Neuronal stem cell (in vitro differentiated cells): ENCODE measurements around the gene SHISA8.

Experiments
- DNase-seq: peaks from one replicate; pipeline ENCODE4 v3.0.0-alpha.2; 2013; ENCODE audit warnings: low spot score
- H2AFZ ChIP-seq: one replicate; pipeline ENCODE4 v1.6.1; 2013; ENCODE audit warnings: mild to moderate bottlenecking, low read length, inconsistent platforms
- H2AK5ac ChIP-seq: 2 replicates; pipeline ENCODE4 v1.6.1; 2013; ENCODE audit warnings: low read depth, mild to moderate bottlenecking, inconsistent platforms, low read length, moderate library complexity, mixed read lengths
- H2BK120ac ChIP-seq: 2 replicates; pipeline ENCODE4 v1.6.1; 2013; ENCODE audit warnings: low read depth, mild to moderate bottlenecking, inconsistent platforms, low read length, moderate library complexity, mixed read lengths
- H2BK12ac ChIP-seq: one replicate; pipeline ENCODE4 v1.6.1; 2013; ENCODE audit warnings: low read length, inconsistent platforms
- H2BK15ac ChIP-seq: 2 replicates; pipeline ENCODE4 v1.6.1; 2013; ENCODE audit warnings: mild to moderate bottlenecking, low read length, inconsistent platforms, mixed read lengths
- H2BK5ac ChIP-seq: one replicate; pipeline ENCODE4 v1.6.1; 2013; ENCODE audit warnings: inconsistent platforms, mild to moderate bottlenecking, low read length, moderate library complexity
- H3K14ac ChIP-seq: one replicate; pipeline ENCODE4 v1.6.1; 2013; ENCODE audit warnings: low read length, inconsistent platforms
- H3K18ac ChIP-seq: 2 replicates; pipeline ENCODE4 v1.6.1; 2013; ENCODE audit warnings: low read length, inconsistent platforms
- H3K23ac ChIP-seq: 2 replicates; pipeline ENCODE4 v1.6.1; 2013; ENCODE audit warnings: low read depth, mild to moderate bottlenecking, mixed read lengths, low read length, inconsistent platforms; ENCODE audit not compliant: poor library complexity
- H3K27ac ChIP-seq: replicated peaks from 3 replicates; pipeline ENCODE4 v1.5.1; 2013; ENCODE audit warnings: low read length, inconsistent platforms
- H3K27me3 ChIP-seq, 3 experiments: 2 replicates each; pipeline ENCODE4 v1.6.1; 2013; ENCODE audit warnings: low read length in 3 of 3, mild to moderate bottlenecking in 2 of 3, inconsistent platforms in 1 of 3, low read depth in 1 of 3, mixed read lengths in 1 of 3, moderate library complexity in 1 of 3; ENCODE audit not compliant: control insufficient read depth in 3 of 3, insufficient read depth in 3 of 3
- H3K36me3 ChIP-seq, 2 donors: replicated peaks in 1 of 2; 2 replicates each; pipeline ENCODE4 v1.6.1; 2013; ENCODE audit warnings: low read length in 2 of 2; ENCODE audit not compliant: control insufficient read depth in 2 of 2, insufficient read depth in 2 of 2
- H3K4ac ChIP-seq: 2 replicates; pipeline ENCODE4 v1.6.1; 2013; ENCODE audit warnings: inconsistent platforms, mild to moderate bottlenecking, low read length, moderate library complexity
- H3K4me1 ChIP-seq, 2 donors: 1 replicate in 1 of 2; 2 replicates in 1 of 2; pipeline ENCODE4 v1.6.1; 2013; ENCODE audit warnings: low read length in 2 of 2, low read depth in 1 of 2; ENCODE audit not compliant: control insufficient read depth in 2 of 2, insufficient read depth in 1 of 2
- H3K4me2 ChIP-seq: one replicate; pipeline ENCODE4 v1.6.1; 2013; ENCODE audit warnings: mild to moderate bottlenecking, low read length, inconsistent platforms; ENCODE audit not compliant: insufficient read depth, poor library complexity, severe bottlenecking
- H3K4me3 ChIP-seq, 2 donors: 2 replicates each; pipeline ENCODE4 v1.5.1; 2013; ENCODE audit warnings: low read length in 2 of 2, mild to moderate bottlenecking in 2 of 2, inconsistent platforms in 1 of 2, moderate library complexity in 1 of 2
- H3K79me1 ChIP-seq: one replicate; pipeline ENCODE4 v1.6.1; 2013; ENCODE audit warnings: low read depth, mild to moderate bottlenecking, inconsistent platforms, low read length, moderate library complexity
- H3K9ac ChIP-seq: one replicate; pipeline ENCODE4 v1.6.1; 2013; ENCODE audit warnings: mild to moderate bottlenecking, low read depth, low read length, inconsistent platforms; ENCODE audit not compliant: poor library complexity
- H3K9me3 ChIP-seq, 2 donors: replicated peaks in 1 of 2; 2 replicates each; pipeline versions ENCODE3 to v1.6.1; 2013; ENCODE audit warnings: low read length in 2 of 2, mild to moderate bottlenecking in 2 of 2, inconsistent platforms in 1 of 2, low read depth in 1 of 2, mixed read lengths in 1 of 2, moderate library complexity in 1 of 2; ENCODE audit not compliant: control insufficient read depth in 2 of 2, insufficient read depth in 1 of 2
- H4K8ac ChIP-seq: one replicate; pipeline ENCODE4 v1.6.1; 2013; ENCODE audit warnings: low read depth, mild to moderate bottlenecking, inconsistent platforms, low read length, moderate library complexity
- H4K91ac ChIP-seq: one replicate; pipeline ENCODE4 v1.6.1; 2013; ENCODE audit warnings: low read length, low read depth, mild to moderate bottlenecking, inconsistent platforms; ENCODE audit not compliant: poor library complexity
- WGBS, 2 donors: extraction: QIAGEN DNeasy Blood & Tissue Kit; methylation state at CpG; one replicate each; pipeline ENCODE4 v1.1.7; 2013; ENCODE audit warnings: missing lambda C conversion rate in 2 of 2, mixed read lengths in 1 of 2; ENCODE audit not compliant: insufficient read length in 2 of 2, insufficient replicate concordance in 1 of 2; ENCODE audit errors: extremely low coverage in 2 of 2; 5-methylcytosine and 5-hydroxymethylcytosine counted together

The SHISA8 gene

GRCh38 chr22:41888627-41889200 is 26.2 kb downstream of the SHISA8 start:
- Histone ChIP-seq H2BK15ac (no peak overlapping the region), H3K27me3 (no peaks in the 10 kb centered on the region), H2BK120ac (no peak overlapping the region), H2BK5ac (no peak overlapping the region), H3K4me2 (no peak overlapping the region), H3K9ac (no peak overlapping the region), H2AFZ (no peak overlapping the region), H3K79me1 (peaks cover 2% of the 10 kb centered on the region), H3K4me3 (no peak overlapping the region), H2AK5ac (no peak overlapping the region), H2BK12ac (no peak overlapping the region), H4K91ac (no peak overlapping the region), H3K4me1 (no peaks in the 10 kb centered on the region), H3K27ac (no peak overlapping the region), H3K36me3 (peaks cover 66 to 97% of the 10 kb centered on the region in 2 donors), H3K4ac (no peak overlapping the region), H3K9me3 (no peaks in the 10 kb centered on the region), H3K14ac (no peak overlapping the region), H3K23ac (no peak overlapping the region), H4K8ac (no peak overlapping the region), H3K18ac (no peak overlapping the region)
- no CpG with 5 or more reads among the region's 4 CpGs for WGBS, 2 donors
- DNase-seq: no peak

GRCh38 chr22:41885516-41885915 is 29.4 kb downstream of the SHISA8 start:
- H4K8ac ChIP-seq: no peak overlapping the region
- no CpG with 5 or more reads among the region's 6 CpGs for WGBS, 2 donors
- H2BK15ac ChIP-seq: no peak overlapping the region
- no peak overlapping the region for H3K14ac ChIP-seq
- H3K18ac ChIP-seq: no peak overlapping the region
- H4K91ac ChIP-seq: no peak overlapping the region
- H3K4me2 ChIP-seq: no peak overlapping the region
- no peak overlapping the region for H2BK5ac ChIP-seq
- no peaks in the 10 kb centered on the region for H3K27me3 ChIP-seq
- H3K4ac ChIP-seq: no peak overlapping the region
- no peak overlapping the region for H2AK5ac ChIP-seq
- H3K9ac ChIP-seq: no peak overlapping the region
- no peak overlapping the region for H3K27ac ChIP-seq
- no peak overlapping the region for H2BK12ac ChIP-seq
- no peak overlapping the region for H2BK120ac ChIP-seq
- H3K79me1 ChIP-seq: no peaks in the 10 kb centered on the region
- H3K23ac ChIP-seq: no peak overlapping the region
- no peak for DNase-seq
- H3K4me1 ChIP-seq: no peaks in the 10 kb centered on the region
- no peaks in the 10 kb centered on the region for H3K9me3 ChIP-seq
- H2AFZ ChIP-seq: no peak overlapping the region
- H3K4me3 ChIP-seq: no peak overlapping the region
- H3K36me3 ChIP-seq: peaks cover 69 to 99% of the 10 kb centered on the region in 2 donors

GRCh38 chr22:41885116-41885515 is 29.8 kb downstream of the SHISA8 start:
- Histone ChIP-seq H3K79me1 (no peaks in the 10 kb centered on the region), H3K36me3 (peaks cover 67 to 99% of the 10 kb centered on the region in 2 donors)

GRCh38 chr22:41883400-41883799 is 31.5 kb downstream of the SHISA8 start:
- Histone ChIP-seq H3K36me3 (peaks cover 73 to 99% of the 10 kb centered on the region in 2 donors), H3K27me3 (no peaks in the 10 kb centered on the region), H2BK5ac (no peak overlapping the region), H3K4me1 (no peaks in the 10 kb centered on the region), H2BK120ac (no peak overlapping the region), H3K79me1 (no peaks in the 10 kb centered on the region), H2BK12ac (no peak overlapping the region), H3K18ac (no peak overlapping the region), H2AK5ac (no peak overlapping the region), H3K4ac (no peak overlapping the region), H3K4me2 (no peak overlapping the region), H3K9me3 (no peaks in the 10 kb centered on the region), H3K14ac (no peak overlapping the region), H2AFZ (no peak overlapping the region), H2BK15ac (no peak overlapping the region), H4K8ac (no peak overlapping the region), H3K9ac (no peak overlapping the region), H3K27ac (no peak overlapping the region), H3K4me3 (no peak overlapping the region), H4K91ac (no peak overlapping the region), H3K23ac (no peak overlapping the region)
- whole genome bisulfite sequencing, 2 donors: no CpG with 5 or more reads among the region's 2 CpGs
- DNase-seq: no peak

More at GRCh38 chr22:41885116-41885515, 29.8 kb downstream of the SHISA8 start:
- Histone ChIP-seq H4K8ac (no peak overlapping the region), H2AK5ac (no peak overlapping the region), H3K27me3 (no peaks in the 10 kb centered on the region), H3K9ac (no peak overlapping the region), H3K23ac (no peak overlapping the region), H2AFZ (no peak overlapping the region), H2BK15ac (no peak overlapping the region), H2BK120ac (no peak overlapping the region), H3K9me3 (no peaks in the 10 kb centered on the region), H2BK5ac (no peak overlapping the region), H3K4me2 (no peak overlapping the region), H3K18ac (no peak overlapping the region), H3K14ac (no peak overlapping the region), H3K4ac (no peak overlapping the region), H2BK12ac (no peak overlapping the region), H3K4me1 (no peaks in the 10 kb centered on the region), H4K91ac (no peak overlapping the region), H3K4me3 (no peak overlapping the region), H3K27ac (no peak overlapping the region)
- DNase-seq: no peak
- no CpG with 5 or more reads among the region's 2 CpGs for WGBS, 2 donors
